Endothelial cell of umbilical vein (primary cell): ENCODE results near the gene RBP5.

Experiments used
- CTCF ChIP-seq, 2 donors: IDR thresholded peaks; 1 replicate in 1 of 2; 2 replicates in 1 of 2; pipeline ENCODE4 v1.5.1; 2011; ENCODE audit warnings: low read length in 2 of 2, mild to moderate bottlenecking in 2 of 2, moderate library complexity in 2 of 2, control low read depth in 1 of 2, inconsistent platforms in 1 of 2, low read depth in 1 of 2; ENCODE audit not compliant: insufficient read depth in 1 of 2; ENCODE audit errors: extremely low read depth in 1 of 2
- EZH2 ChIP-seq: IDR thresholded peaks from 2 replicates; pipeline ENCODE4 v1.6.1; 2012; ENCODE audit warnings: borderline replicate concordance, low read depth, mild to moderate bottlenecking, moderate library complexity, low read length, inconsistent platforms; ENCODE audit not compliant: severe bottlenecking
- POLR2A ChIP-seq: IDR thresholded peaks from 2 replicates; pipeline ENCODE4 v1.6.1; 2012; ENCODE audit warnings: low read depth, mild to moderate bottlenecking, control low read depth, low read length
- POLR2AphosphoS5 ChIP-seq: IDR thresholded peaks from 2 replicates; pipeline ENCODE4 v1.6.1; 2012; ENCODE audit warnings: low read depth, mild to moderate bottlenecking, control low read depth, low read length, moderate library complexity; ENCODE audit not compliant: insufficient read depth

- no peak for TF ChIP-seq CTCF (IDR thresholded peaks at IDR 0.05; ENCODE audit: extremely low read depth in 1 of 2, insufficient read depth in 1 of 2, low read depth in 1 of 2, low read length in 2 of 2)
- TF ChIP-seq POLR2A = no peak
- TF ChIP-seq POLR2AphosphoS5 = no peak
- TF ChIP-seq EZH2 = no peak
These were observed 9.2 kb upstream of the RBP5 start for GRCh38 chr12:7137908-7138307.
